HG03457 (cell line): Measurements from ENCODE around the gene ZNF438.
"Not testable (repeated sequence)": the region's sequence is repeated elsewhere in the genome, so short reads cannot be mapped to it uniquely, and the experiment has no call there.

Experiments
- ATAC-seq: cut with Tn5 transposase; IDR thresholded peaks from one replicate; pipeline ENCODE4 v1.9.1; 2021; ENCODE audit warnings: moderate number of reproducible peaks; ENCODE audit not compliant: unreplicated experiment

The ZNF438 gene

GRCh38 chr10:31031558-31032257 lies at the start of gene ZNF438:
Gene ZNF438, minus strand, starts transcription at chr10:31031865. Its CDS starts 154,831 bp downstream, at chr10:30877034.
- peak; percentile 79 for ATAC-seq

- no peak for ATAC-seq
These were observed 44.9 kb upstream of the ZNF438 start for GRCh38 chr10:31076610-31076988.

- ATAC-seq, result no peak
These were observed 44.4 kb upstream of the ZNF438 start for GRCh38 chr10:31075881-31076609.

GRCh38 chr10:31075434-31075833 lies 43.8 kb upstream of the ZNF438 start:
- no peak for ATAC-seq

GRCh38 chr10:31074722-31075086 lies 43.0 kb upstream of the ZNF438 start:
- no peak for ATAC-seq

GRCh38 chr10:31073996-31074721 lies 42.5 kb upstream of the ZNF438 start:
- no peak for ATAC-seq

- no peak for ATAC-seq
These were observed 41.5 kb upstream of the ZNF438 start for GRCh38 chr10:31073211-31073610.

GRCh38 chr10:31072451-31072850 lies 40.8 kb upstream of the ZNF438 start:
- no peak for ATAC-seq

GRCh38 chr10:31071232-31072005 lies 39.8 kb upstream of the ZNF438 start:
- ATAC-seq, result no peak

- ATAC-seq, result no peak
These were observed 39.0 kb upstream of the ZNF438 start for GRCh38 chr10:31070691-31071090.

GRCh38 chr10:31070025-31070424 lies 38.4 kb upstream of the ZNF438 start:
- no peak for ATAC-seq

- ATAC-seq, result no peak
These were observed 37.7 kb upstream of the ZNF438 start for GRCh38 chr10:31069411-31069810.

GRCh38 chr10:31064348-31064747 lies 32.7 kb upstream of the ZNF438 start:
- ATAC-seq, result no peak

GRCh38 chr10:31063841-31064240 lies 32.2 kb upstream of the ZNF438 start:
- no peak for ATAC-seq

- ATAC-seq, result no peak
These were observed 31.2 kb upstream of the ZNF438 start for GRCh38 chr10:31062856-31063255.

- no peak for ATAC-seq
These were observed 30.3 kb upstream of the ZNF438 start for GRCh38 chr10:31061941-31062340.

- no peak for ATAC-seq
These were observed 27.4 kb upstream of the ZNF438 start for GRCh38 chr10:31058795-31059703.

- ATAC-seq, result not testable (repeated sequence)
These were observed 25.0 kb upstream of the ZNF438 start for GRCh38 chr10:31056678-31057077.

- ATAC-seq, result no peak
These were observed 24.0 kb upstream of the ZNF438 start for GRCh38 chr10:31055573-31056251.
